Measurements from ENCODE around the gene SEPTIN12. TPM values are rescaled to one million over a fixed set of nuclear protein-coding genes. Genes with fewer than 3 reads are reported as not detected.

SEPTIN12 gene
- total and polyA plus RNA-seq, 2 of the 8 experiments (the other 6 are each of a cell fraction or from before 2014, with no cell fraction given): 0.24 TPM; not detected in 1

- TF ChIP-seq CHD7 (IDR thresholded peaks at IDR 0.05; ENCODE audit: insufficient replicate concordance, low read length): no peak
- no peak for TF ChIP-seq FOSL1 (IDR thresholded peaks at IDR 0.05; ENCODE audit: insufficient read depth, low read depth, low read length)
- no peak for TF ChIP-seq GTF2F1 (IDR thresholded peaks at IDR 0.05; ENCODE audit: borderline replicate concordance, low read depth, low read length)
- no peak for TF ChIP-seq SUZ12 (IDR thresholded peaks at IDR 0.05; ENCODE audit: low read length)
- TF ChIP-seq BCL11A (IDR thresholded peaks at IDR 0.05; ENCODE audit: low read depth in 2 of 2, low read length in 2 of 2): no peak
- TF ChIP-seq, protein P1, sequence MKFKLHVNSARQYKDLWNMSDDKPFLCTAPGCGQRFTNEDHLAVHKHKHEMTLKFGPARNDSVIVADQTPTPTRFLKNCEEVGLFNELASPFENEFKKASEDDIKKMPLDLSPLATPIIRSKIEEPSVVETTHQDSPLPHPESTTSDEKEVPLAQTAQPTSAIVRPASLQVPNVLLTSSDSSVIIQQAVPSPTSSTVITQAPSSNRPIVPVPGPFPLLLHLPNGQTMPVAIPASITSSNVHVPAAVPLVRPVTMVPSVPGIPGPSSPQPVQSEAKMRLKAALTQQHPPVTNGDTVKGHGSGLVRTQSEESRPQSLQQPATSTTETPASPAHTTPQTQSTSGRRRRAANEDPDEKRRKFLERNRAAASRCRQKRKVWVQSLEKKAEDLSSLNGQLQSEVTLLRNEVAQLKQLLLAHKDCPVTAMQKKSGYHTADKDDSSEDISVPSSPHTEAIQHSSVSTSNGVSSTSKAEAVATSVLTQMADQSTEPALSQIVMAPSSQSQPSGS (IDR thresholded peaks at IDR 0.05; ENCODE audit: low read length): no peak
- peak; percentile 74 for TF ChIP-seq MAX (IDR thresholded peaks at IDR 0.05)
- TF ChIP-seq BRCA1 (IDR thresholded peaks at IDR 0.05; ENCODE audit: low read depth, low read length): no peak
- no peak for TF ChIP-seq TCF12 (IDR thresholded peaks at IDR 0.05; ENCODE audit: low read depth, low read length)
These were observed 53.9 kb downstream of the SEPTIN12 start, which contains the start of the genes ANKS3 and DNAAF8 (continued) for GRCh38 chr16:4734063-4734729.

Measured in H1 (cell line).